Common myeloid progenitor, CD34-positive (primary cell): ENCODE measurements around the gene OLFM4.

Experiments used
- CTCF ChIA-PET: fragments of 350-600 bp; sonication (Branson Sonifier 250); formaldehyde crosslinking; loops from one replicate; lab custom pipeline; 2021; ENCODE audit warnings: antibody characterized with exemption; lab: Charles Lee
- POLR2A ChIA-PET: fragments of 350-600 bp; sonication (Branson Sonifier 250); formaldehyde crosslinking; loops from one replicate; lab custom pipeline; 2021; ENCODE audit warnings: antibody characterized with exemption; lab: Charles Lee
- DNase-seq, 3 donors: peaks; one replicate each; pipeline versions ENCODE4 v3.0.0 to v3.0.0-alpha.2; 2013
- H3K27ac ChIP-seq, 2 experiments: 1 replicate in 1 of 2; 2 replicates in 1 of 2; pipeline ENCODE4 v1.7.0; 2013; ENCODE audit warnings: inconsistent platforms in 2 of 2, low read length in 2 of 2, mild to moderate bottlenecking in 2 of 2, low read depth in 1 of 2, moderate library complexity in 1 of 2; ENCODE audit not compliant: severe bottlenecking in 2 of 2, insufficient read depth in 1 of 2, poor library complexity in 1 of 2
- H3K27me3 ChIP-seq, 5 experiments: replicated peaks in 2 of 5; 1 replicate in 3 of 5; 2 replicates in 2 of 5; pipeline versions ENCODE4 v1.6.1 to v1.7.0; 2013; ENCODE audit warnings: low read length in 4 of 5, mild to moderate bottlenecking in 2 of 5, moderate library complexity in 2 of 5, inconsistent platforms in 1 of 5; ENCODE audit not compliant: insufficient read depth in 5 of 5, control insufficient read depth in 4 of 5
- H3K36me3 ChIP-seq, 4 experiments: 1 replicate in 2 of 4; 2 replicates in 2 of 4; pipeline versions ENCODE4 v1.6.1 to v1.7.0; 2013; ENCODE audit warnings: low read length in 3 of 4, control low read depth in 1 of 4, mild to moderate bottlenecking in 1 of 4; ENCODE audit not compliant: control insufficient read depth in 4 of 4, insufficient read depth in 4 of 4
- H3K4me1 ChIP-seq, 4 experiments: 1 replicate in 3 of 4; 2 replicates in 1 of 4; pipeline versions ENCODE4 v1.6.1 to v1.7.1; 2013; ENCODE audit warnings: low read length in 3 of 4, mild to moderate bottlenecking in 3 of 4, control low read depth in 1 of 4, inconsistent platforms in 1 of 4, moderate library complexity in 1 of 4; ENCODE audit not compliant: control insufficient read depth in 4 of 4, insufficient read depth in 4 of 4; ENCODE audit errors: control extremely low read depth in 1 of 4
- H3K4me3 ChIP-seq, 7 experiments: 1 replicate in 4 of 7; 2 replicates in 3 of 7; pipeline versions ENCODE4 v1.5.1 to v1.7.0; 2013; ENCODE audit warnings: mild to moderate bottlenecking in 7 of 7, low read length in 6 of 7, moderate library complexity in 6 of 7, inconsistent platforms in 2 of 7, low read depth in 2 of 7, control low read depth in 1 of 7; ENCODE audit not compliant: insufficient read depth in 4 of 7, control insufficient read depth in 1 of 7; ENCODE audit errors: extremely low read depth in 1 of 7
- H3K9me3 ChIP-seq, 5 experiments: 1 replicate in 4 of 5; 2 replicates in 1 of 5; pipeline versions ENCODE4 v1.6.1 to v1.7.1; 2013; ENCODE audit warnings: low read length in 4 of 5, mild to moderate bottlenecking in 2 of 5, inconsistent platforms in 1 of 5, low read depth in 1 of 5, moderate library complexity in 1 of 5; ENCODE audit not compliant: control insufficient read depth in 4 of 5, insufficient read depth in 2 of 5; ENCODE audit errors: control extremely low read depth in 1 of 5
- WGBS: methylation state at CpG from one replicate; pipeline ENCODE4 v1.1.5; 2013; ENCODE audit not compliant: insufficient coverage; 5-methylcytosine and 5-hydroxymethylcytosine counted together

Gene OLFM4

DNA sequence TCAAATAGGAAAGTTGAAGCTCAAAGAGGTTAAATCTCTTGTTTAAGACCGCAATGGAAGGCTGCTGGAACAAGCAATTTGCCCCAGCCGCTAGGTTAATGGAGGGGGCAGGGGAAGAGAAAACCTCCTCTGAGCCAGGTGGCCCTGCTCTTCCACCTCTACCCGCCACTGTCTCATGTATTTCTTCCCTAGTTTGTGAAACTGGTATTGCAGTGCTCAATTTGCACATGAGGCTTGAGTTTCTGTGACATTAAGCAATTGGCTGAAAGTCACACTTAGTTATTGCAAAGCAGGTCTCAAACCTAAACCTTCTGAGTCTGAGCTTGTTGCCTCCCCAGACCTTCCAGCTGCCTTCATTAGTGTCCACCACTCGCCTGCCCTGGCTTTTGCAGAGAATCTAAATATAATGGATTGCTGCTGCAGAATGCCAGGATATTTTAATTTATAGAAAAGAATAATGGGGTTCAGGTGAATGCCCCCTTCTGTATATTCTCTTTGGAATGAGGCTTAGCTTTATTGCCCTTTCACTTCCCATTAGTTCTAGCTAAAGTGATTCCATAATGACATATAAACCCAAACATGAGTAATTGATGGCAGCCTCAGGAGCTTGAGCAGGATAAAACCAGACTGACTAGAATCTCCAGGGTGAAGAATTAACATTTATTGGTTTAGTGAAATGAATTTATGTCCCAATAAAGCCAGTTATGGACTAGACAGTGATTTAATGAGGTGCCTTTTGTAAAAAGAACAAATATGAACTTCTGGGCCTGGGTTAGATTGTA is 27.0 kb upstream of the OLFM4 start:
- H3K9me3 ChIP-seq, result peaks cover 0 to 3% (median 0%) of the 10 kb centered on the region in 5 experiments
- peaks cover 0 to 2% (median 0%) of the 10 kb centered on the region in 5 experiments for H3K27me3 ChIP-seq
- CTCF ChIA-PET, result interaction anchor here (0.7 kb wide), 1 partner anchor 13 kb away, joined by 3 read pairs; no protein-coding TSS in a partner anchor
- no peaks in the 10 kb centered on the region for H3K4me1 ChIP-seq
- POLR2A ChIA-PET, result no interaction called here
- 100% methylated on average over 2 of the region's 4 CpGs for WGBS
- H3K36me3 ChIP-seq, result no peaks in the 10 kb centered on the region
- H3K4me3 ChIP-seq, result no peak overlapping the region
- DNase-seq, result no peak
- H3K27ac ChIP-seq, result no peak overlapping the region

GRCh38 chr13:53004573-53004972 is 24.0 kb upstream of the OLFM4 start:
- H3K27ac ChIP-seq, result no peak overlapping the region
- WGBS, result no CpG with 5 or more reads among the region's 2 CpGs
- ChIA-PET CTCF (no interaction called here), POLR2A (no interaction called here)
- DNase-seq, result peak in 1 of 3 donors; percentile 4
- H3K4me3 ChIP-seq, result no peak overlapping the region
- peaks cover 3 to 12% (median 10%) of the 10 kb centered on the region in 4 experiments for H3K4me1 ChIP-seq
- H3K36me3 ChIP-seq, result no peaks in the 10 kb centered on the region
- H3K27me3 ChIP-seq, result no peaks in the 10 kb centered on the region
- H3K9me3 ChIP-seq, result peaks cover 0 to 3% (median 0%) of the 10 kb centered on the region in 5 experiments

DNA sequence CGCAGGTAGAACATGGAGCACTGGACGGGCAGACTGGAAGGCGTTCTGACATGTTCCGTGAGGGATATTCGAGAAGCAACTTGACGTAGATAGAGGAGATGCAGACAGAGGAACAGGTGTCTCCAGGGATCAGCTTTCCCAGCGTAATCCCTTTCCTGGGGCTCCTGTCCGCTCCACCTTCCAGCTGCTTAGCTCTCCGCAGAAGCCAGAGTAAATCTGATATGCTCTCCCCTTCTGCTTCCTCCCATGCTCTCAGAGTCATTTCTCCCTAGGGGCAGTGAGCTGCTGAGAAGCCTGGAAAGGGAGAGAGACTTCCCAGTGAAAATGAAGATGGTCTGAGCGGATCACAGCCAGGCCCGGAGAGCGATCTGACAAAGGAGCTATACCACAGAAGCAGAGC is 23.0 kb upstream of the OLFM4 start:
- Histone ChIP-seq H3K27me3 (no peaks in the 10 kb centered on the region), H3K4me3 (no peak overlapping the region), H3K9me3 (peaks cover 0 to 2% (median 0%) of the 10 kb centered on the region in 5 experiments), H3K36me3 (no peaks in the 10 kb centered on the region), H3K27ac (no peak overlapping the region), H3K4me1 (peaks cover 3 to 17% (median 12%) of the 10 kb centered on the region in 4 experiments)
- 100% methylated on average over 8 of the region's 12 CpGs for WGBS
- CTCF ChIA-PET, result no interaction called here
- no peak for DNase-seq
- POLR2A ChIA-PET, result no interaction called here

GRCh38 chr13:53007872-53008271 is 20.7 kb upstream of the OLFM4 start:
- H3K27me3 ChIP-seq, result no peaks in the 10 kb centered on the region
- H3K4me3 ChIP-seq, result peak overlapping the region in 1 of 7 experiments; percentile 28
- ChIA-PET POLR2A (no interaction called here), CTCF (interaction anchor here (0.5 kb wide), 1 partner anchor 385 kb away, joined by 3 read pairs; no protein-coding TSS in a partner anchor)
- H3K4me1 ChIP-seq, result peaks cover 11 to 28% (median 19%) of the 10 kb centered on the region in 4 experiments
- DNase-seq, result peak in 2 of 3 donors; percentile 43 to 58
- no peak overlapping the region for H3K27ac ChIP-seq
- 0% methylated on average over 3 of the region's 3 CpGs for WGBS
- no peaks in the 10 kb centered on the region for H3K9me3 ChIP-seq
- no peaks in the 10 kb centered on the region for H3K36me3 ChIP-seq

DNA sequence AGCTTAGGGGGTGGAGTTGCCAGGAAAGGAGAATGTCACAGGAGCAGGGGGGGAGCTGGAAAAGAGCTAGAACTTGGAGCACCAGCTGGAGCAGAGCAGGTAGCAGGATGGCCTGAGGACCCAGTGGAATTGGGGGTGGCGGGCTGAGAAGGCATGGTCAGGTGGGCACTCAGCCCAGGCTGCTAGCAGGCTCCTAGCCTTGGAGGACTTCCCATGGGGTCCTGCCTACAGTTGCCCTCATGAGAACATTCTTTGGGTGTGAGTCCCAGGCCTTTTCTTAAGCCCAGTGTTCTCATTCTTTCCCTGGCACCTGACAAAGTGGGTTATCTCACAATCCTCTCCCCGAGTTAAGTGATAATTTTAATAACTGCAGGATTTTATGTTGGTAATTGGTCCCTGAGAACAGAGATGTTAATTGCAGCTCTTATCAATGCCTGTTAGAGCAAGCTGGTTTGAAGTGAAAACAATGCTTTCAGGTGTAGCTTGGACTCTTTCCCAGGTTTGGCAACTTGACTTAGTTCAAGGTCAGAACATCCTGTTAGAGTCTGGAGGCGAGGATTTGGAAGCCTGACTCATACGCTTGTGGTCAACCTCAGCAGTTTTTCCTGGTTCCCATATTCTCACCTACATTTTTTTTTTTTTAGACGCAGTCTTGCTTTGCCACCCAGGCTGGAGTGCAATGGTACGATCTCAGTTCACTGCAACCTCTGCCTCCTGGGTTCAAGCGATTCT is 18.1 kb upstream of the OLFM4 start:
- CTCF ChIA-PET, result interaction anchor here (1.3 kb wide), 1 partner anchor 11 kb away, joined by 5 read pairs; no protein-coding TSS in a partner anchor
- POLR2A ChIA-PET, result no interaction called here
- H3K4me3 ChIP-seq, result no peak overlapping the region
- peaks cover 16 to 32% (median 23%) of the 10 kb centered on the region in 4 experiments for H3K4me1 ChIP-seq
- H3K9me3 ChIP-seq, result no peaks in the 10 kb centered on the region
- no peak overlapping the region for H3K27ac ChIP-seq
- no peaks in the 10 kb centered on the region for H3K27me3 ChIP-seq
- H3K36me3 ChIP-seq, result no peaks in the 10 kb centered on the region
- WGBS, result 71% methylated on average over 4 of the region's 7 CpGs
- peak in 2 of 3 donors; percentile 14 to 17 for DNase-seq

DNA sequence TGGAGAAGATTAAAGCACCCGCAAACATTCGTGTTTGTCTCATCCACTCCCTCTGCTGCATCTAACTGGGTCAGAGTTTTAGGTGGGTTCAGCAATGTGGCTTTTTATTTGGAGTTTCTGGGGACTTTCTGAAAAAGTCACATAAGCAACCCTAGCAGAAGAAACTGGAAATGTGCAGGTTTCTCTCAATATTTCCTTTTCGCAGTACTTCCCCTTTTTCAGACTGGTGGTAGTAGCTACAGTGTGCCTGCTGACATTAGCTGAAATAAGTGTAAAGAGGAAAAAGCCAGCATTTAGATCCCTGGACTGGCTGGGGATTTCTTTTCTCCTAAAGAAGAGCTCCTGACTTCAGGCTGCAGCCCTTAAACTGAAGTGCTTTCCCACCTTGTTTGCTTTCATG is 15.9 kb upstream of the OLFM4 start:
- ChIA-PET POLR2A (no interaction called here), CTCF (no interaction called here)
- 0% methylated on average over 2 of the region's 3 CpGs for WGBS
- peak overlapping the region in 3 of 7 experiments; percentile 25 to 50 (median 49) for H3K4me3 ChIP-seq
- no peak overlapping the region for H3K27ac ChIP-seq
- H3K9me3 ChIP-seq, result no peaks in the 10 kb centered on the region
- DNase-seq, result peak; percentile 16 to 69 (median 68)
- H3K4me1 ChIP-seq, result peaks cover 15 to 30% (median 20%) of the 10 kb centered on the region in 4 experiments
- no peaks in the 10 kb centered on the region for H3K36me3 ChIP-seq
- H3K27me3 ChIP-seq, result no peaks in the 10 kb centered on the region
